HEK293 (cell line): ENCODE measurements around the gene WNT11.

Experiments used
- CTCF ChIA-PET: fragments of 350-600 bp; formaldehyde crosslinking; extraction: SDS; loops from one replicate; lab custom pipeline; 2021; ENCODE audit warnings: antibody characterized with exemption; lab: Yijun Ruan, JAX
- POLR2A ChIA-PET: fragments of 300-600 bp; formaldehyde crosslinking; extraction: SDS; loops from one replicate; lab custom pipeline; 2020; ENCODE audit warnings: antibody characterized with exemption, inconsistent platforms; lab: Yijun Ruan, JAX
- H3K27ac ChIP-seq: fragments of 200-500 bp; sonication (Bioruptor generic); 2 replicates; pipeline ENCODE4 v1.5.1; 2014; ENCODE audit warnings: low read depth, low read length, control low read depth, inconsistent platforms; ENCODE audit errors: extremely low read depth
- H3K36me3 ChIP-seq, 2 experiments: fragments of 200-500 bp in 1 of 2; sonication (Bioruptor generic) in 1 of 2; 1 replicate in 1 of 2; 2 replicates in 1 of 2; pipeline ENCODE4 v1.5.1; 2014 to 2017; ENCODE audit warnings: inconsistent platforms in 2 of 2, low read length in 2 of 2; ENCODE audit not compliant: control insufficient read depth in 2 of 2, insufficient read depth in 1 of 2
- H3K4me1 ChIP-seq: fragments of 200-500 bp; sonication (Bioruptor generic); 2 replicates; pipeline ENCODE4 v1.5.1; 2014; ENCODE audit warnings: mild to moderate bottlenecking, low read length, inconsistent platforms; ENCODE audit not compliant: control insufficient read depth, insufficient read depth
- H3K4me3 ChIP-seq: 2 replicates; pipeline ENCODE4 v1.5.1; 2011; ENCODE audit warnings: low read depth, mild to moderate bottlenecking, control low read depth, low read length, moderate library complexity
- H3K9me3 ChIP-seq: fragments of 200-500 bp; sonication (Bioruptor generic); 2 replicates; pipeline ENCODE4 v1.5.1; 2014; ENCODE audit warnings: low read depth, low read length, inconsistent platforms; ENCODE audit not compliant: control insufficient read depth, insufficient read depth
- EGR2 ChIP-seq: fragments of 450-650 bp; formaldehyde crosslinking; IDR thresholded peaks from 2 replicates; pipeline ENCODE4 v1.5.1; 2016; ENCODE audit warnings: low read depth, missing biosample characterization, missing genetic modification characterization
- KLF8 ChIP-seq: fragments of 450-650 bp; formaldehyde crosslinking; IDR thresholded peaks from 2 replicates; pipeline ENCODE4 v1.5.1; 2016; ENCODE audit warnings: missing biosample characterization, missing genetic modification characterization
- OSR2 ChIP-seq: fragments of 450-650 bp; formaldehyde crosslinking; IDR thresholded peaks from 2 replicates; pipeline ENCODE4 v1.5.1; 2016; ENCODE audit warnings: missing biosample characterization, missing genetic modification characterization
- REST ChIP-seq: fragments of 450-650 bp; formaldehyde crosslinking; IDR thresholded peaks from 2 replicates; pipeline ENCODE4 v1.5.1; 2016; ENCODE audit warnings: missing biosample characterization, missing genetic modification characterization
- SETDB1 ChIP-seq: IDR thresholded peaks from one replicate; pipeline ENCODE4 v1.6.1; 2017; ENCODE audit warnings: mild to moderate bottlenecking, low read length, moderate library complexity, mixed read lengths; ENCODE audit not compliant: insufficient read length
- TCF7L2 ChIP-seq: IDR thresholded peaks from 2 replicates; pipeline ENCODE4 v1.6.1; 2011; ENCODE audit warnings: low read depth, mild to moderate bottlenecking, inconsistent platforms, low read length, moderate library complexity, borderline replicate concordance
- YY1 ChIP-seq: fragments of 450-650 bp; formaldehyde crosslinking; IDR thresholded peaks from 2 replicates; pipeline ENCODE4 v1.5.1; 2018; ENCODE audit warnings: missing biosample characterization, missing genetic modification characterization
- ZBTB6 ChIP-seq: fragments of 450-650 bp; formaldehyde crosslinking; IDR thresholded peaks from 2 replicates; pipeline ENCODE4 v1.5.1; 2017; ENCODE audit warnings: missing biosample characterization, missing genetic modification characterization
- ZNF112 ChIP-seq: fragments of 450-650 bp; formaldehyde crosslinking; IDR thresholded peaks from 2 replicates; pipeline ENCODE4 v1.5.0; 2017; ENCODE audit warnings: missing biosample characterization, missing genetic modification characterization
- ZNF311 ChIP-seq: fragments of 450-650 bp; formaldehyde crosslinking; IDR thresholded peaks from 2 replicates; pipeline ENCODE4 v1.5.1; 2017; ENCODE audit warnings: missing biosample characterization, missing genetic modification characterization, borderline replicate concordance
- ZNF335 ChIP-seq: fragments of 450-650 bp; formaldehyde crosslinking; conservative IDR thresholded peaks from 2 replicates; pipeline ENCODE4 v1.5.1; 2016; ENCODE audit warnings: missing biosample characterization, missing genetic modification characterization
- ZNF37A ChIP-seq: fragments of 450-650 bp; IDR thresholded peaks from 2 replicates; pipeline ENCODE4 v1.5.1; 2018; ENCODE audit warnings: missing biosample characterization, missing genetic modification characterization
- ZNF391 ChIP-seq: fragments of 450-650 bp; formaldehyde crosslinking; IDR thresholded peaks from 2 replicates; pipeline ENCODE4 v1.5.1; 2016; ENCODE audit warnings: low read depth, missing biosample characterization, missing genetic modification characterization, borderline replicate concordance
- ZNF426 ChIP-seq: fragments of 450-650 bp; formaldehyde crosslinking; IDR thresholded peaks from 2 replicates; pipeline ENCODE4 v1.5.1; 2017; ENCODE audit warnings: missing biosample characterization, missing genetic modification characterization, mild to moderate bottlenecking, inconsistent platforms, moderate library complexity
- ZNF48 ChIP-seq: fragments of 450-650 bp; formaldehyde crosslinking; IDR thresholded peaks from 2 replicates; pipeline ENCODE4 v1.5.1; 2016; ENCODE audit warnings: missing biosample characterization, missing genetic modification characterization
- ZNF555 ChIP-seq: fragments of 450-650 bp; formaldehyde crosslinking; conservative IDR thresholded peaks from 2 replicates; pipeline ENCODE4 v1.5.1; 2017; ENCODE audit warnings: missing biosample characterization, mild to moderate bottlenecking, missing genetic modification characterization, inconsistent platforms
- ZNF610 ChIP-seq: fragments of 450-650 bp; formaldehyde crosslinking; IDR thresholded peaks from 2 replicates; pipeline ENCODE4 v1.5.1; 2016; ENCODE audit warnings: missing biosample characterization, missing genetic modification characterization, borderline replicate concordance
- ZNF621 ChIP-seq: fragments of 450-650 bp; formaldehyde crosslinking; IDR thresholded peaks from 2 replicates; pipeline ENCODE4 v1.5.1; 2017; ENCODE audit warnings: missing biosample characterization, missing genetic modification characterization
- ZNF664 ChIP-seq: fragments of 450-650 bp; formaldehyde crosslinking; IDR thresholded peaks from 2 replicates; pipeline ENCODE4 v1.5.1; 2016; ENCODE audit warnings: missing biosample characterization, missing genetic modification characterization
- ZNF701 ChIP-seq: fragments of 450-650 bp; formaldehyde crosslinking; IDR thresholded peaks from 2 replicates; pipeline ENCODE4 v1.5.1; 2016; ENCODE audit warnings: missing biosample characterization, missing genetic modification characterization
- ZNF791 ChIP-seq: fragments of 450-650 bp; formaldehyde crosslinking; IDR thresholded peaks from 2 replicates; pipeline ENCODE4 v1.5.1; 2016; ENCODE audit warnings: missing biosample characterization, missing genetic modification characterization

WNT11 gene

GRCh38 chr11:76234416-76235232 lies 28.3 kb upstream of the WNT11 start (continued):
- TF ChIP-seq REST (tag by site-specific recombination) (no peak), ZNF391 (tag by site-specific recombination) (no peak)

GRCh38 chr11:76234021-76234415 lies 27.7 kb upstream of the WNT11 start:
- POLR2A ChIA-PET, result interaction anchor here (1.1 to 1.3 kb wide), 2 partner anchors 8 to 24 kb away, joined by 3 read pairs; no protein-coding TSS in a partner anchor
- H3K36me3 ChIP-seq, result no peaks in the 10 kb centered on the region
- no peak overlapping the region for H3K4me3 ChIP-seq
- H3K27ac ChIP-seq, result no peak overlapping the region
- no peaks in the 10 kb centered on the region for H3K9me3 ChIP-seq
- CTCF ChIA-PET, result interaction anchor here (0.8 to 1.6 kb wide), 5 partner anchors 12 to 81 kb away, joined by 3 to 10 read pairs (median 3); no protein-coding TSS in a partner anchor
- no peak for TF ChIP-seq SETDB1
- TF ChIP-seq ZBTB6 (tag by site-specific recombination), result no peak
- peak; percentile 63 for TF ChIP-seq ZNF335
- H3K4me1 ChIP-seq, result no peaks in the 10 kb centered on the region; the same call in 1 of the 2 replicates

GRCh38 chr11:76233196-76233921 lies 27.1 kb upstream of the WNT11 start:
- no peaks in the 10 kb centered on the region for H3K9me3 ChIP-seq
- no peak overlapping the region for H3K27ac ChIP-seq
- ChIA-PET CTCF (interaction anchor here (1.0 to 1.6 kb wide), 3 partner anchors 13 to 71 kb away, joined by 3 to 10 read pairs (median 3); no protein-coding TSS in a partner anchor), POLR2A (no interaction called here)
- no peak overlapping the region for H3K4me3 ChIP-seq
- no peaks in the 10 kb centered on the region; the same call in 1 of the 2 replicates for H3K4me1 ChIP-seq
- no peak for TF ChIP-seq ZNF335
- no peak for TF ChIP-seq ZNF555 (tag by site-specific recombination)
- TF ChIP-seq ZNF311, result no peak
- no peak for TF ChIP-seq ZNF621 (tag by site-specific recombination)
- TF ChIP-seq ZNF48, result no peak
- no peak for TF ChIP-seq KLF8
- TF ChIP-seq EGR2, result peak; percentile 26; the same call in 1 of the 2 replicates
- H3K36me3 ChIP-seq, result no peaks in the 10 kb centered on the region

GRCh38 chr11:76232026-76232665 lies 25.8 kb upstream of the WNT11 start:
- no peaks in the 10 kb centered on the region for H3K4me1 ChIP-seq
- H3K9me3 ChIP-seq, result no peaks in the 10 kb centered on the region
- POLR2A ChIA-PET, result no interaction called here
- H3K36me3 ChIP-seq, result no peaks in the 10 kb centered on the region
- H3K4me3 ChIP-seq, result no peak overlapping the region
- H3K27ac ChIP-seq, result no peak overlapping the region
- CTCF ChIA-PET, result interaction anchor here (0.5 to 0.6 kb wide), 3 partner anchors 27 to 118 kb away, joined by 3 to 4 read pairs (median 3); no protein-coding TSS in a partner anchor
- TF ChIP-seq KLF8 (no peak), OSR2 (tag by site-specific recombination) (no peak), ZNF791 (tag by site-specific recombination) (no peak), ZNF426 (tag by site-specific recombination) (no peak), ZNF701 (tag by site-specific recombination) (no peak), ZNF37A (tag by site-specific recombination) (no peak), TCF7L2 (peak; percentile 30; the same call in 1 of the 2 replicates), ZNF664 (tag by site-specific recombination) (no peak), ZNF112 (tag by site-specific recombination) (no peak), ZNF610 (tag by site-specific recombination) (no peak), YY1 (no peak)
